DMS53 (cell line): ENCODE measurements around the gene FBXO48.

Source experiments
- DNase-seq: peaks from one replicate; lab custom pipeline; 2025; lab: John Stamatoyannopoulos, UW

FBXO48 gene, protein sequence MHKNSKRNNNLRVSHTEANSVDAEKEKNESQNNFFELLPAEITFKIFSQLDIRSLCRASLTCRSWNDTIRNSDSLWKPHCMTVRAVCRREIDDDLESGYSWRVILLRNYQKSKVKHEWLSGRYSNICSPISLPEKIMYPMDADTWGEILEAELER

DNA sequence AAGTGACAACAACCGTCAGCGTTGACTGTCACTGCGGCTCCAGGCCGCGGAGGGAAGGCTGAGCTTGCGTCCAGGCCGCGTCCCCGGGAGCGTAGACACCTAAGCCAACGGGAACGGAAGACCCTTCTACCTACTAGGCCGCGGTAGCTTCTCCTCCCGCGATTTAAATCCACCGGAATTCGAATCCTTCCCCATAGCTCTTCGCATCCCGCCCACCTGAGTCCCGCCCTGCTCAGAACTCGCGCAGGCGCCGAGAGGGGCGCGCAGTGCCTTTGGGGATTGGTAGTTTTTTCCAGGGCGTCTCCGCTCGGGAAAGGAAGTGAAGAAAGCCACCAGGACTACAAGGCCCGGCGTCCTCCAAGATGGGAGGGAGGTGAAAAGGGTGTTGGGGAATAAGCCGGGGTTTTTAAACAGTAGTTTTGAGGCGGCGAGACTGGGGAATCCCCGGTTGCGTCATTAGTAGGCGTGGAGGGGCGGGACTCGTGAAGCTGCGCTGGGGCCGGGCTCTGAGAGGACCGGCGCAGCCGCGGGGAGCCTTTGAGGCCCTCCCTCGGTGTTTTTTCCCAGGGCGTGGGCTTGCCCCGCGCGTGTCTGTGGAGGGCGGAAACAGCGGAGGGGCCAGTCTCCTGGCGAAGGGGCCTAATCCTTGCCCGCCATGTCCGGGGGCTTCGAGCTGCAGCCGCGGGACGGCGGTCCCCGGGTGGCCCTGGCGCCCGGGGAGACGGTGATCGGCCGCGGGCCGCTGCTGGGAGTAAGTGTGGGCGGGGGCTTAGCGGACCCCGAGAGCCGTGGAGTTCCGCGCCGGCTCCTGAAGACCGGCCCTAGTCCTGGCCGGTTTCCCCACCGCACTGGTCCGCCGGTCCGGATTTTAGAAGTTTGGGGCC, at the start of gene FBXO48, which contains the start of gene APLF:
Gene FBXO48, minus strand, starts transcription at position 218 of the 884 bp plus-strand sequence. CDS start 2,149 bp downstream, outside the sequence.
Gene APLF, plus strand, starts transcription at position 509 of the 884 bp plus-strand sequence. Its CDS starts 147 bp downstream, at position 656.
- DNase-seq, result peak; percentile 100

DNA sequence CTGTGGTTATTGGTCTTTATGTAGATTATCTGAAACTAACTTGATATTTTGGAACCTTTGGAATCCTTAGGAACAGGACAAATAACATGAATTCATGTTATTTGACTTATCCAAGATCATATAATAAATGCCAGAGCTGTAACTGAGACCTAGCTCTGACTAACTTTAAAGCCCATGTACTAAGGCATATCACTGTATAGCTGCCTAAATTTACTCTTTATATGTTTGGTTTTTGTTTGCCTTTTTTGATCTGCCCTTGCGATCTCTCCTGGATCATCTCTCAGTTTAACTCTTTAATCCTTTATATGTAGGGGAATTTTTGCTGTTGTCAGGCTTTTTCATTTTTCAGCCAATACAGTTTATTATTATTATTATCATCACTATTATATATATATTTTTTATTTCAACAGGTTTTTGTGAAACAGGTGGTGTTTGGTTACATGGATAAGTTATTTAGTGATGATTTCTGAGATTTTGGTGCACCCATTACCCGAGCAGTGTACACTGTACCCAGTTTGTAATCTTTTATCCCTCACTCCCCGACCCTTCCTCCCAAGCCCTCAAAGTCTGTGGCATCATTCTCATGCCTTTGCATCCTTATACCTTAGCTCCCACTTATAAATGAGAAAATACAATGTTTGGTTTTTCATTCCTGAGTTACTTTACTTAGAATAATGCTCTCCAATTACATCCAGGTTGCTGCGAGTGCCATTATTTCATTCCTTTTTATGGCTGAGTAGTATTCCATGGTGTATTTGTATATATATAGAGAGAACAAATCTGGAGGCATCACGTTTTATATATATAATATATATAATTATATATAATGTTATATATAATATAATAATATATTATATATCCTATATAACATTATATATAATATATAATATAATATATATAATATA, 49.2 kb upstream of the FBXO48 start:
- DNase-seq, result no peak

DNA sequence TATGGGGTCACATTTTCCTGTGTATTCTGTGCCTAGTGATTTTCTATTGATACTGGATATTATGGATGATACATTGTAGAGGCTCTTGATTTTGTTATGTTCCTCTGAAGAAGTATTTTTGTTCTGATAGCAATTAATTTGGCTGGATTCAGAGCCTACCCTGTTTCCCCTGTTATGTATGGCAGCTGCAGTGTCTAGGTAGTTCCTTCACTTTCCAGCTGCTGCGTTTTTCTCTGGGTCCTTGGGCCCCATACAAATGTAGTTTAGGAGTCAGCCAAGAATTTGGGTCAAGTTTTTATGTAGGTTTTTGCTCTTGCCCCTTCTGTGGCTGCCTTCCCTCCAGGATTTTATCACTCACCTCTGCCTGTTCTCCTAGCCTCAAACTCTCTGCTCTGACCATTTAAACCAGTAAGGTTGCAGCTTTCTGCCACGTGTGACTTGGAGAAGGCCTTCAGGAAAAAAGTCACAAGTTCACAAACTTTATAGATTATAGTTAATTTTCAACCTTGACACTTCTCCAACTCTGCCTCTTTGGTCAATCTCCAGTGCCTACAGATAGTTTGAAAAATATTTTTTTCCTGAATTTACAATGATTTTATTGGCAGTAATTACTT, 47.3 kb upstream of the FBXO48 start:
- no peak for DNase-seq

DNA sequence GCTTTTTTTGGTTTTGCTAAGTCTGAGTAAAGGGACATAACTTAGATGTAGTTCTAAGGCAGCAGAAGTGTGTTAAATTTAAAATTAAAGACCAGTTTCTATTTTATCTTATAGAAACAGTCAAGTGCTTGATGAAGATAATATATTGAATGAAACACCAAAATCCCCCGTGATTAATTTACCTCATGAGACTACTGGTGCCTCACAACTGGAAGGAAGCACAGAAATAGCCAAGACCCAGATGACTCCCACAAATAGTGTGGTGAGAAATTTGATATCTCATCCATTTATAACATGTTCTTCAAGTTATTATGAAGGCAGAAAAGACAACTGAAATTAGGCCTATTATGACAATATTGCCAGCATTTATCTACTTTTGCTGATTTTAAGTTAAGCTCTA, 45.9 kb upstream of the FBXO48 start:
- no peak for DNase-seq

DNA sequence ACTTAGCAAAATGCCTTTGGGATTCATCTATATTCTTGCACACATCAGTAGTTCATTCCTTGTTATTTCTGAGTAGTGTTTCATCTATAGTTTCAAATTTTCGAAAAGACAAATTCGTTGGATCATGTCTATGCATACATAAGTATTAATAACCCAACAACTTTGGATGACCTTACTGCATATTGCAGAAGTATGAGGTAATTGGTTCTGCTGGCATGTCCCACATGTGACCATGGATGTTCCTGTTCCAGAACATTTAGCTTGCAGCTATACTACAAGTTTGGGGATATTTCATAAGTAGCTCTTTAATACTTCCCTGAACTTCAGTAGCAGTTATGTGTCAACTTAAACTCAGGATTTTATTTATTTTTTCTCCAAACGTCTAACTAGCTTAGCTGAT, 45.2 kb upstream of the FBXO48 start:
- DNase-seq, result no peak

DNA sequence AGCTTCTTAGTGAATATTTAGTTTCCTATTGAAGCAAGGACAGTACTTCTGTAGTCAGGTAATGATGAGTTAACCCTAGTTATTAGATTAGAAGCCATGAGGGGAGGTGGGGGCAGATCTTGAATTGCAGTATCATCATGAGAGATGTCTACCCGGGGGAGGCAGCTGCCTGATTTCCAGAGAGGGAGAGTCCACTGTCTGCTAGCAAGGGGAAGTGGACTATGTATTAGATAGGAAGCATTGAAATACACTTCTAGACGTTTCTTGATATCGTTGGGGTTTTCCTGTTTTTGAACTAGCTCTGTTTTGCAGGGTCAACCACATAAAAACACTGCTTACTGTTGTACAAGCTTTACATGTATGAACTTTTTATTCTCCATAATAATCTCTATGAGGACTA, 39.1 kb upstream of the FBXO48 start:
- no peak for DNase-seq

DNA sequence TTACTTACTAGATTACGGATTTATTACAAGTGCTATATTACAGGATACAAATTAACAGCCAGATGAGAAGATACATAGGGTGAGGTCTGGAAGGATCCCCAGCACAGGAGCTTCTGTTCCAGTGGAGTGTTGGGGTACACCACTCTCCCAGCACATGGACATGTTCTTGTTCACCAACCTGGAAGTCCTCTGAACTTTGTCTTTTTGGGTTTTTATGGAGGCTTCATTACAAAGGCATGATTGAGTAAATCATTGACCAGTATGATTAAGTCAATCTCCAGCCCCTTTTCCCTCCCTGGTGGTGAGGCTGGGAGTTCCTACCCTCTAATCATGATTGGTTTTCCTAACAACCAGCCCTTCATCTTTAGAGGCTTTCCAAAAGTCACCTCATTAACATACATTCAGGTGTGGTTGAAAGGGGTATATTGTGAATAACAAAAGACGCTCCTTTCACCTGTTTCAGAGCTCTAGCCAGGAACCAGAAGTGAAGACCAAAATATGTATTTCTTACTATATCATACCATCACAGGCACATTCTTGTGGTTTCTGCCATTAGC, 38.6 kb upstream of the FBXO48 start:
- DNase-seq, result no peak

DNA sequence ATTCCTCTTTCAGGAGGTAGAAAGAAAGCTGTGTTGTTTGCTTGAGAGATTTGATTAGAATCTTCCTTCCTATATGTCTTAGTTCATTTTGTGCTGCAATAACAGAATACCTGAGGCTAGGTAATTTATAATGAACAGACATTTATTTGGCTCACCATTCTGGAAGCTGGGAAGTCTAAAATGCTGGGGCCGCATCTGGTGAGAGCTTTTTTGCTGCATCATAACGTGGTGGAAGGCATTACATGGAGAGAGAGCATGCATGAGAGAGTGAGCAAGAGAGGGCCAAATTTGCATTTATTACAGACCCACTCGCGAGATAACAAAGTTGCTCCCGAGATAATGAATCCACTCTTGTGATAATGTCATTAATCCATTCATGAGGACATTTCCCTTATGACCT, 34.7 kb upstream of the FBXO48 start:
- no peak for DNase-seq

DNA sequence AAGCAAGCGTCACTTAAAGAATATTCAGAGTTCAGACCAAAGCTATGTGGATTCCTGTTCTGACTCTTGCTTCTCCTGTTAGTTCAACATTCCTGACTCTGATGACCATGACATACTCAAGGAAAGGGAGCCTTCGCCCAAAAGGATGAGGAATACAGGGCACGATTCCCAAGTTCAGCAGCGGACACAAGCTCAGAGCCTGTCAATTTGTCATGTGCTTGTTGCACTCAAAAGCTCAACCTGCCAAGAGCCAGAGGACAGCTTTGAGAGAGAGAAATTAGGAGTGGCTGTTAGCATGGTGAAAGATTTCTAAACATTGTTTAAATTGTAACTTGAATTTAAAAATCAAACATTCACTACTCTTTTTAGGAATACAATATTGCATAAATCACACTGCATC, 33.6 kb upstream of the FBXO48 start:
- no peak for DNase-seq

DNA sequence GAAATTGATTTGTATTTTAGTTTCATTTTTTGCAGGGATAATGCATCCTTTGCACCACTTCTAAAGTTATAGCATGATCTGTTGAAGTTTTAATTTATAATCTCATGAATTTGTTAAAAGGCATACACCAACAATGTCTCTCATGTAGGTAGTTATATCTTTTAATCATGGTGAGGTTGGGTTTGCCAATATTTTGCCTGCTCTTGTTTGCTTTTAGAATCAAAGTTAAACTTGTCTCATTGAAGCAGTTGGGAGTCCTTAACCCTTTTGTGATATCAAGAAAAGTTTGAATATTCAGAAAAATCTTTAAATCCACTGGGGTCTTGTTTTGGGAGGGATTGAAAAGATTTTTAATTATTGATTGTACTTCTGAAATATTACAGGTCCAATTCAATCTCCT, 32.0 kb upstream of the FBXO48 start:
- DNase-seq, result no peak

DNA sequence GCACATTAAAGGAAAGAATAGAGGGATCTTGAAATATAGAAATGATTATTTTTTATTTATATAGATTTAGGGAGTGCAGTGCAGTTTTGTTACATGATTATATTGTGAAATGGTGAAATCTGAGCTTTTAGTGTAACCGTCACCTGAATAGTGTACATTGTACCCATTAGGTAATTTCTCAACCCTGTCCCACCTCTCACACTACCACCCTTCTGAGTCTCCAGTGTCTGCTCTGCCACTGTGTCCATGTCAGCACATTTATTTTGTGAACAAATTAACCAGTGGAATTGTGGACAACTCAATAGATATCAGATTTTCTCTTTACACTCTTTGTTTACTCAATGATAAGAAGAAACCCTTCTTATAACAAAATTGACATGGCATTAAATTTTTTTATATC, 24.5 kb upstream of the FBXO48 start:
- no peak for DNase-seq

DNA sequence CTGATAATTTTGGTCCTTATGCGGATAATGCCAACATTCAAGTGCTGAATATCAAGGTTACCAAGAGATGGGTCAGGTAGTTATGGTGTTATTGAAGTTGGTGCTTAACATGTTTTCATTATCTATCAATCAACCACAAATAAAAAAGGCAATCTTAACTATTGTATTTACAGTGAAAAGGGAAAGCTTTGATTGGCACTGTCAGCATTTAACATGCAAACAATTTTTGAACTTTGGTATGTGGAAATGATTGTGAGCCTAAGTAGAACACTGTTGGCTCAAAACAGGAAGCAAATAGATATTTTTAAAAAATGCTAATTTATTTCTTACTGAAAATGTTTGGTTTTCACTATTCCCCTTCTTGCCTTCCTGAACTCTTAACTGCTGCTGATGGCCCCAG, 22.2 kb upstream of the FBXO48 start:
- DNase-seq, result no peak

DNA sequence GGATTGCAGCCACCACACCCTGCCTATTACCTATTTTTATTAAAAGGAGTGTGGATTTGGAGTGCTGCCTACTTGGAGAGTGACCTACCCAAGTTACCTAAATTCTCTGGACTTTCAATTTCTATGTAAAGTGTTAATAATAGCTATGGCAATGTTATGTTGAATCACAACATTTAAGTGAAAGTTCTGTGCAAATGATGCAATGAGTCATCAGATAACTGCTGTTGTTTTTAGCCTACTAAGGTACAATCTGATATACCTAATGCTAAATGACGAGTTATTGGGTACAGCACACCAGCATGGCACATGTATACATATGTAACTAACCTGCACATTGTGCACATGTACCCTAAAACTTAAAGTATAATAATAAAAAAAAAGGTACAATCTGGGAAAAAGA, 21.5 kb upstream of the FBXO48 start:
- DNase-seq, result peak; percentile 4

DNA sequence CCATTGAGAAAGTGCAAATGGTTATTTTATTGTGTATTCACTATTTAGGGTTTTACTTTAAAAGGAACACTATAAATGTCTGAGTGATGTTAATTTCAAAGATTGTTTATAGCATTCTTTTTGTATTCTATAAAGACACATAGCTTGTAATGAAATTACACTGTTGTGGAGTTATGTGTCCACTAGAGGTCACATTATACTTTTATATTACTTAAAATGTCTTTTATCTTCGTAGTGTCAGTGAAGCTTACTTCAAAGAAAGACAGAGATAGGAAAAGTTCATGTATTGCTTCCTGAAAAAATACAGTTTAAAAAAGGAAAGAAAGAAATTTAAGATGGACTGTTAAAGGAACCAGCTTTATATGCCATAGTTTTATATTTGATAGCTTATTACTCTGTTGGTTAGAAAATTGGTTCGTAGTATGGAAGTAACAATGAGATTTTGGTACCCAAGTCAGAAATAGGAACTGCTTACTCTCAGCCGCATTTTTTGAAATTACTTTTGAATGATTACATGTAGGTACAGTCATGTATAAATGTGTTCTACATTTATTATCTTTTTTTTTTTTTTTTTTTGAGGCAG, 20.8 kb upstream of the FBXO48 start:
- peak; percentile 68 for DNase-seq

DNA sequence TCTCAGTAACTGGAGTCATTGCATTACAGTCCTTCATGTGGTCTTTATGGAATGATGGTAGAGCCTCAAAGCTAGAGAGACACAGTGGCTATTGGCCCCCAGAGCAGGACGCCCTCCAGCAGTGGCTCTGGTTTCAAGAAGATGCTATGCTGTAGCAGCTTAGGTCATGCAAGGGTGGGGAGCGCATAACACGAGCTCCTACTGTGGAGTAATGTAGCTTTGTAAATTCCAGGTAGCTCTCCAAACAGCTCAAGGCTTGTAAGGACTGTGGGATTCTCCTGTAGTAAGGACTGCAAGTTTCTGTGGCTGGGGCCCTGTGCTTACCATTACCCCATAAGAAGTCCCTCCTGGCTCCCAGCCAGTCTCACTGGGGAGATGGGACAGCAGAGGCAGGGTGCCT, 15.9 kb upstream of the FBXO48 start:
- no peak for DNase-seq

DNA sequence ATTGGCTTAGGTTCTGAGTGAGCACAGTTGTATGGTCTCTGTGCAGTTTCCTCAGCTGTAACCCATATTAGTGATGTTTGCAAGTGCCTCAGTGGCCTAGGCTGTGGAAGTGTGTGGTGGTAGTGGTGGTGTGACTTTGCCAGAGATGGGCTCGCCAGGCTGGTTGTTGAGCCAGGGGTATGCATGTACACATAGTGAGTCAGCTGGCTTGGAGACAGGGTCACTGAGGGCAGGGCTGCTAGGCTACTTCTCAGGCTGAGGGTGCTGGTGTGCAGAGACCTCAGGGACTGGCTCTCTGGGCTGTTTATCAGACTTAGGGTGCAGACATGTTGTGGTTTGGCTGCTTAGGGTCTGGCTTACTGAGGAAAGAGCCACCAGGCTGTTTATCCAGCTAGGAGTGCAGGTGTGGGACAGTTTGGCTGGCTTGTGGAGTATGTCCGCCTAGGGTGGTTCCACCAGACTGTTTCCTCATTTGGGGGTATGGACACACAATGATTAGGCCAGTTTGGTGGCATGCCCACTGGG, 15.3 kb upstream of the FBXO48 start:
- no peak for DNase-seq

DNA sequence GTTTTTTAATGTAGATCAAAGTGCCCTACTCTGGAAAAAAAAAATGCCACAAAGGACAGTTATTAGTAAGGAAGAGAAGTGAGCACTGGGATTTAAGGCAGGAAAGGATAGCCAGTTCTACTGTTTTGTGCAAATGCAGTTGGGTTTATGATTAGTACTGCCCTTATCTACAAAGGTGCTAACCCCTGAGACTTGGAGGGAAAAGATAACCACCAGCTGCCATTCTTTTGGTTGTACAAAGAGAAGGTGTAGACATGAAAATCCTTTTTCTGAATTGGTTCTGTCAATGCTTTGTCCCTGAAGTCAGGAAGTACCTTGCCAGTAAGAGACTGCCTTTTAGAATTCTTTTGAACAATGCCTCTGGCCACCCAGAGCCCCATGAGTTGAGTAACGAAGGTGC, 11.6 kb upstream of the FBXO48 start:
- no peak for DNase-seq

DNA sequence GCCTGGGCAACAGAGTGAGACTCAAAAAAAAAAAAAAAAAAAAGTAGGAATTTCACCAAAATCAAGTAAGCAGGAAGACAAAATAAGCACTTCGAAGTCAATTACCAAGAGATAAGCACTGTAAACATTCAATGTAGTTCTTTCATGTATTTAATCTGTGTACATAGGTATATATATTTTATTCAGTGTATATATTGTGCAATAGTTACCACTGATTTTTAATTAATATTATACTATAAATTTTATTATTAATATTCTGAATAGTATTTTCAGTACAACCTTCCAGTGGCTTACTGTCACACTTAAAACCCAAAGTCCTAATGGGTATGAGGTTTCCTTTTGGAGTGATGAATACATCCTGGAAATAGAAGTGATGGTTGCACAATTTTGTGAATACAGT, 9.4 kb upstream of the FBXO48 start:
- no peak for DNase-seq

DNA sequence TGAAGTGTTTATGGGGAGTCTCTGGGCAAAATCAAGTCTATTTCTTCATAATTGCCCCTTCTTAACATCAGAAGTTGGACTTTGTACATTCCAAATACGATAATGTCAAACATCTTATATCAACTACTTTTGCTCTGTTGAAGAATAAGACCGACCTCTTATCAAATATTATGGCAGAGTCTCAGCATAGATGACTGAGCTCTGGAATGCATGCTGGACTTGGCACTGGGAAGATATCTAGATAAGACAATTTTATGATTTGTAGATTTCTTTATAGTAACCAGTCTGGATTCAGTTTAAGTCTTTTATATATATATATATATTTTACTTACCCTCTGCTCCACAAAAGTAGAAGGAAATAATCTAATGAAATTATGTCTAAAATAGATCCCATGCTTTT, 8.5 kb upstream of the FBXO48 start:
- DNase-seq, result no peak

DNA sequence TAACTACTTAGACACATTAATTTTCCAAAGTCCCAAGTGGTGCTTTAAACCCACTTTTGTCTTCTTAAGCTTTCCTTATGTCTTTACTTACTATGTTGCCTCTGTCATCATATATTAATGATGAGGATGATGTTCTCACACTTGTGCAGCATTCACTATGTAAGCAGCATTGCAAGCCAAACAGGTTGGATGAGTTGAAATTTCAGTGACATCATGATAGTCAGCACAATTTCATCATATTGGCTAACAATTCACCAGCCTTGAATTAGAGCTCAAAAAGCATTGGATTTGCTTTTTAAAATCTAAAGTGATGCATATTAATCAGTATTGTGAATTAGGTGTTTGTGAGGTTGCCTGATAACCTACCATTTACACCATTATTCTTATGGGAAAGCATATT, 8.0 kb upstream of the FBXO48 start:
- DNase-seq, result peak; percentile 77

DNA sequence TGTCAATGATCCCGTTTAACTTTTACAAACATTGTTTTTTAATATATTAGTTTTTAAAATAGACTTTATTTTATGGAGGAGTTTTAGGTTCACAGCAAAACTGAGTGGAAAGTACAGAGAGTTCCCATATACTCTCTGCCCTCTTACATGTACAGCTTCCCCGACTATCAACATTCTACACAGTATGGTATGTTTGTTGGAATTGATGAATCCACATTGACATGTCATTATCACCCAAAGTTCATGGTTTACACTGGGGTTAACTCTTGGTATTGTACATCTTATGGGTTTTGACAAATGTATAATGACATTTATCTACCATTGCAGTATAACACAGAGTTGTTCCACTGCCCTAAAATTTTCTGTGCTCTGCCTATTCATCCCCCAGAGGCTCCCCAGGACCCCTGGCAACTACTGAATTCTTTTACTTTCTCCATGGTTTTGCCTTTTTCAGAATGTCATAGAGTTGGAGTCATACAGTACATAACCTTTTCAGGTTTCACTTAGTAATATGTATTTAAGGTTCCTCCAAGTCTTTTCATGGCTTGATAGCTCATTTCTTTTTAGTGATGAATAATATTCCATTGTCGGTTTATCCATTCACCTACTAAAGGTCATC, 5.8 kb upstream of the FBXO48 start:
- no peak for DNase-seq
